SK-N-SH (cell line): ENCODE data around the gene FAM76B. TPM values are rescaled to one million over a fixed set of nuclear protein-coding genes. Genes with fewer than 3 reads are reported as not detected.

Source experiments
- CTCF ChIA-PET: fragments of 300-600, 350-600 bp; formaldehyde crosslinking; extraction: SDS; loops from one replicate; lab custom pipeline; 2021; lab: Yijun Ruan, JAX
- POLR2A ChIA-PET: fragments of 350-600 bp; sonication (Branson Sonifier 250); formaldehyde crosslinking; extraction: SDS; loops from one replicate; lab custom pipeline; 2020; ENCODE audit warnings: antibody characterized with exemption, inconsistent platforms; lab: Yijun Ruan, JAX
- DNase-seq: peaks from one replicate; pipeline ENCODE4 v3.0.0; 2012
- H2AFZ ChIP-seq: fragments of 200-600 bp; sonication (generic); 2 replicates; pipeline ENCODE4 v1.8.1; 2016; ENCODE audit warnings: antibody characterized with exemption, mild to moderate bottlenecking, low read depth
- H3F3A ChIP-seq: fragments of 200-600 bp; sonication (generic); replicated peaks from 2 replicates; pipeline ENCODE3; 2016; ENCODE audit warnings: antibody characterized with exemption, mild to moderate bottlenecking; ENCODE audit not compliant: insufficient read depth
- H3K27ac ChIP-seq, 2 experiments: fragments of 200-500 bp in 1 of 2; fragments of 200-600 bp in 1 of 2; sonication (Bioruptor generic) in 1 of 2; sonication (generic), shearing (Covaris generic) in 1 of 2; 2 replicates each; pipeline versions ENCODE4 v1.5.1 to v1.6.1; 2014 to 2016; ENCODE audit warnings: low read depth in 2 of 2, inconsistent platforms in 1 of 2, low read length in 1 of 2, mild to moderate bottlenecking in 1 of 2, mixed read lengths in 1 of 2
- H3K27me3 ChIP-seq: fragments of 200-600 bp; sonication (generic), shearing (Covaris generic); 2 replicates; pipeline ENCODE4 v1.6.1; 2016; ENCODE audit warnings: mixed run types; ENCODE audit not compliant: insufficient read depth
- H3K36me3 ChIP-seq, 2 experiments: fragments of 200-500 bp in 1 of 2; fragments of 200-600 bp in 1 of 2; sonication (Bioruptor generic) in 1 of 2; sonication (generic) in 1 of 2; replicated peaks in 1 of 2; 2 replicates each; pipeline versions ENCODE3 to v1.5.1; 2014 to 2016; ENCODE audit warnings: low read length in 1 of 2, mild to moderate bottlenecking in 1 of 2; ENCODE audit not compliant: insufficient read depth in 2 of 2, control insufficient read depth in 1 of 2
- H3K4me1 ChIP-seq, 2 experiments: fragments of 200-500 bp in 1 of 2; fragments of 200-600 bp in 1 of 2; sonication (Bioruptor generic) in 1 of 2; sonication (generic), shearing (Covaris generic) in 1 of 2; 2 replicates each; pipeline versions ENCODE4 v1.5.1 to v1.6.1; 2014 to 2016; ENCODE audit warnings: low read depth in 1 of 2, low read length in 1 of 2, mixed run types in 1 of 2; ENCODE audit not compliant: insufficient read depth in 2 of 2, control insufficient read depth in 1 of 2
- H3K4me2 ChIP-seq: fragments of 200-600 bp; sonication (generic), shearing (Covaris generic); 2 replicates; pipeline ENCODE4 v1.6.1; 2017; ENCODE audit warnings: mixed run types
- H3K4me3 ChIP-seq, 2 experiments: fragments of 200-500 bp in 1 of 2; fragments of 200-600 bp in 1 of 2; sonication (Bioruptor generic) in 1 of 2; sonication (generic), shearing (Covaris generic) in 1 of 2; 2 replicates each; pipeline versions ENCODE4 v1.5.1 to v1.8.1; 2014 to 2016; ENCODE audit warnings: low read depth in 2 of 2, inconsistent platforms in 1 of 2, low read length in 1 of 2, mild to moderate bottlenecking in 1 of 2, mixed read lengths in 1 of 2, moderate library complexity in 1 of 2
- H3K79me2 ChIP-seq: fragments of 200-600 bp; sonication (generic); 2 replicates; pipeline ENCODE4 v1.8.1; 2017; ENCODE audit warnings: mild to moderate bottlenecking; ENCODE audit not compliant: insufficient read depth
- H3K9ac ChIP-seq: fragments of 200-600 bp; sonication (generic); 2 replicates; pipeline ENCODE4 v1.6.1; 2017; ENCODE audit warnings: mixed run types
- H3K9me2 ChIP-seq: fragments of 200-600 bp; sonication (generic); 2 replicates; pipeline ENCODE4 v1.6.1; 2017; ENCODE audit warnings: mixed run types
- H3K9me3 ChIP-seq: fragments of 200-600 bp; sonication (generic); 2 replicates; pipeline ENCODE4 v1.6.1; 2017; ENCODE audit warnings: mixed run types, mild to moderate bottlenecking, moderate library complexity
- H4K20me1 ChIP-seq: fragments of 200-600 bp; sonication (generic); 2 replicates; pipeline ENCODE4 v1.6.1; 2017; ENCODE audit warnings: mild to moderate bottlenecking, mixed run types; ENCODE audit not compliant: insufficient read depth
- CHD2 ChIP-seq: fragments of 150-350 bp; IDR thresholded peaks from 2 replicates; pipeline ENCODE4 v1.6.1; 2018; ENCODE audit warnings: low read length; ENCODE audit not compliant: partially characterized antibody
- FOSL2 ChIP-seq: IDR thresholded peaks from 2 replicates; pipeline ENCODE4 v1.4.0; 2012; ENCODE audit warnings: low read depth, mild to moderate bottlenecking, moderate library complexity, borderline replicate concordance
- FOXJ3 ChIP-seq: sonication (generic); formaldehyde crosslinking; IDR thresholded peaks from 2 replicates; pipeline ENCODE4 v1.5.1; 2020; ENCODE audit warnings: mild to moderate bottlenecking, missing genetic modification reagents
- GABPA ChIP-seq: IDR thresholded peaks from 2 replicates; pipeline ENCODE4 v1.4.0; 2012; ENCODE audit warnings: low read depth, mild to moderate bottlenecking
- GATA2 ChIP-seq: sonication (generic); formaldehyde crosslinking; IDR thresholded peaks from 2 replicates; pipeline ENCODE4 v1.5.0; 2020; ENCODE audit warnings: mild to moderate bottlenecking, missing genetic modification reagents
- IRF3 ChIP-seq: fragments of 150-350 bp; IDR thresholded peaks from 2 replicates; pipeline ENCODE4 v1.6.1; 2016; ENCODE audit warnings: mild to moderate bottlenecking, low read depth, low read length
- JUND ChIP-seq: IDR thresholded peaks from 2 replicates; pipeline ENCODE4 v1.4.0; 2012
- MAX ChIP-seq: IDR thresholded peaks from 2 replicates; pipeline ENCODE4 v1.4.0; 2012; ENCODE audit warnings: low read depth
- MEF2A ChIP-seq: IDR thresholded peaks from 2 replicates; pipeline ENCODE4 v1.4.0; 2012; ENCODE audit warnings: low read depth, borderline replicate concordance
- MXI1 ChIP-seq: IDR thresholded peaks from 2 replicates; pipeline ENCODE4 v1.6.1; 2012; ENCODE audit warnings: mild to moderate bottlenecking, low read depth, low read length, improper control_type of control experiment
- NRF1 ChIP-seq: IDR thresholded peaks from 2 replicates; pipeline ENCODE4 v1.6.1; 2012; ENCODE audit warnings: low read depth, mild to moderate bottlenecking, low read length
- RAD21 ChIP-seq: IDR thresholded peaks from 2 replicates; pipeline ENCODE4 v1.6.1; 2012; ENCODE audit warnings: mild to moderate bottlenecking, low read length
- RXRA ChIP-seq: IDR thresholded peaks from 2 replicates; pipeline ENCODE4 v1.4.0; 2012; ENCODE audit warnings: low read depth, mild to moderate bottlenecking, borderline replicate concordance
- SIN3A ChIP-seq: IDR thresholded peaks from 2 replicates; pipeline ENCODE4 v1.6.1; 2012; ENCODE audit warnings: low read depth, mild to moderate bottlenecking, low read length, moderate library complexity, borderline replicate concordance
- TEAD4 ChIP-seq: IDR thresholded peaks from 2 replicates; pipeline ENCODE4 v1.4.0; 2012; ENCODE audit warnings: mild to moderate bottlenecking, borderline replicate concordance; ENCODE audit not compliant: insufficient read depth
- YY1 ChIP-seq: IDR thresholded peaks from 2 replicates; pipeline ENCODE4 v1.4.0; 2012; ENCODE audit warnings: low read depth, mild to moderate bottlenecking
- WGBS: methylation state at CpG from one replicate; pipeline ENCODE4 v1.1.6; 2017; ENCODE audit warnings: low lambda C conversion rate; 5-methylcytosine and 5-hydroxymethylcytosine counted together
- polyA plus RNA-seq, 3 experiments: library from polyadenylated mRNA; depleted of rRNA; stranded (reverse); fragments of >200 nt; gene quantifications; 2 replicates each; pipeline ENCODE4 v1.2.3, GENCODE V29; 2012
- TF ChIP-seq, protein P1 (sequence below): IDR thresholded peaks from 2 replicates; pipeline ENCODE4; 2012
- TF ChIP-seq, protein P2 (sequence below): fragments of 200-600 bp; sonication (generic); IDR thresholded peaks from 2 replicates; pipeline ENCODE4 v1.6.1; 2017; ENCODE audit warnings: antibody characterized with exemption, mild to moderate bottlenecking, moderate library complexity

The FAM76B gene
- polyA plus RNA-seq, 1 of the 3 experiments (the other 2 are of a cell fraction): 15.4 TPM

DNA sequence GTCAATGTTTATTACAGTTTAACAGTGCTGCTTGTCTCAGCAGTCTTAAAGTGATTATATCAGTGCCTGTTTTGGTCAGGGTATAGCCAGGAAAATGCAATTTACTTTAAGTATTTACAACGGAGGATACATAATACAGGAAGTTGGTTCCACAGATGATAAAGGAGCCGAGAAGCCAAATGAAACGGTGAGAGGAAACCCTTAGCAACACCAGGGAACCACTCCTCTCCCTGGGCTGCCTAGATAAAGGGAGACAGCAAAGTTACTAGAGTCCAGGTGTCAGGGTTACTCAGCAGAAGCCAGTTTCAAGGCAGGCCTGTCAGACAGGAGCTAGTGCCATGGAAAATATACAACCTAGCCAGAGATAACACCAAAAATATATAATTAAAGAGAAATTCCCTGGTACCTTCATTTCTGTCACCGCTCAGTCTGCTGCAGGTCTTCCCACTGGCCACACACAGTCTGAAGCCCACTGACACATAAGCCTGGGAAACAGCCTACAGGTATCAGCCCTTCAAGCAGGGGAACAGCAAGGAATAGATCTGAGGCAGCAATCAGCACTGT is 55.5 kb downstream of the FAM76B start (continued):
- TF ChIP-seq, protein P1, sequence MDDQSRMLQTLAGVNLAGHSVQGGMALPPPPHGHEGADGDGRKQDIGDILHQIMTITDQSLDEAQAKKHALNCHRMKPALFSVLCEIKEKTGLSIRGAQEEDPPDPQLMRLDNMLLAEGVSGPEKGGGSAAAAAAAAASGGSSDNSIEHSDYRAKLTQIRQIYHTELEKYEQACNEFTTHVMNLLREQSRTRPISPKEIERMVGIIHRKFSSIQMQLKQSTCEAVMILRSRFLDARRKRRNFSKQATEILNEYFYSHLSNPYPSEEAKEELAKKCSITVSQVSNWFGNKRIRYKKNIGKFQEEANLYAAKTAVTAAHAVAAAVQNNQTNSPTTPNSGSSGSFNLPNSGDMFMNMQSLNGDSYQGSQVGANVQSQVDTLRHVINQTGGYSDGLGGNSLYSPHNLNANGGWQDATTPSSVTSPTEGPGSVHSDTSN: no peak
- no peak for TF ChIP-seq RXRA
- no peak for TF ChIP-seq CHD2
- no peak for TF ChIP-seq MAX

DNA sequence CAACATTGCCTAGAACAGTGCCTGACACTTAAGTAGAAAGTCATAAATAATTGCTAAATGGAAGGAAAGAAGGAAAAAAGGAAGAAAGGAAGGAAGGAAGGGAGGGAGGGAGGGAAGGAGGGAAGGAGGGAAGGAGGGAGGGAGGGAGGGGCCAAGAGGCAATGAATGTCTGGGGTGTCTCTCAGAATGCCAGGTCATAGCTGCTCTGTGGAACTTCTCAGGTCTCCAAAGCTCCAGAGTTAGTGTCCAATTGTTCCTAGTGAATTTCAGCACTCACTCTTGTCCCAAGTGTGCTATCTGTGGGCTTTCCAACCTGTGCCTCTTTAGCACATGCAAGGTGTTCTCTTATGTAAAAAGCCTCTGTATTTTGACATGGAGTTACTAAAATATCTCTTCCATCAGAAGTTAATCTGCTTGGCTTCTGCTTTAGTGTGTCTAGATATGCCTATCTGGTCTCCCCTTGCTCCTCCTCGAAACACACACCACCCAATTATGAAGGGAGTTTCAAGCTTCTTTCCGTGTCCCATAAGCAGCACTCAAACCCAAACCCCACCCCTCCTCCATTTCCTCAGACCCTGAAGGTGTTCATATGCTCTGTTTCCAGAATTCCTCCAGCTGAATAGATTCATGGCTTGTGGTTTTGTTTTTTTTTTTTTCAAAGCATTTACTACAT is 56.5 kb downstream of the FAM76B start:
- no peaks in the 10 kb centered on the region for H3K9me2 ChIP-seq
- no peaks in the 10 kb centered on the region for H3K79me2 ChIP-seq
- no peaks in the 10 kb centered on the region for H3F3A ChIP-seq
- no peak overlapping the region for H3K4me3 ChIP-seq
- no peak overlapping the region for H3K9ac ChIP-seq
- peaks cover 0 to 3% of the 10 kb centered on the region in 2 experiments; a peak in 1 of 4 replicates for H3K4me1 ChIP-seq
- 0 out of 2 replicates have a peak, but pooled peaks cover 9% of the 10 kb centered on the region for H3K27me3 ChIP-seq
- no peak overlapping the region for H3K27ac ChIP-seq
- H3K4me2 ChIP-seq: no peak overlapping the region
- WGBS: 48% methylated on average over 2 of the region's 2 CpGs
- POLR2A ChIA-PET: no interaction called here
- TF ChIP-seq, protein P2, sequence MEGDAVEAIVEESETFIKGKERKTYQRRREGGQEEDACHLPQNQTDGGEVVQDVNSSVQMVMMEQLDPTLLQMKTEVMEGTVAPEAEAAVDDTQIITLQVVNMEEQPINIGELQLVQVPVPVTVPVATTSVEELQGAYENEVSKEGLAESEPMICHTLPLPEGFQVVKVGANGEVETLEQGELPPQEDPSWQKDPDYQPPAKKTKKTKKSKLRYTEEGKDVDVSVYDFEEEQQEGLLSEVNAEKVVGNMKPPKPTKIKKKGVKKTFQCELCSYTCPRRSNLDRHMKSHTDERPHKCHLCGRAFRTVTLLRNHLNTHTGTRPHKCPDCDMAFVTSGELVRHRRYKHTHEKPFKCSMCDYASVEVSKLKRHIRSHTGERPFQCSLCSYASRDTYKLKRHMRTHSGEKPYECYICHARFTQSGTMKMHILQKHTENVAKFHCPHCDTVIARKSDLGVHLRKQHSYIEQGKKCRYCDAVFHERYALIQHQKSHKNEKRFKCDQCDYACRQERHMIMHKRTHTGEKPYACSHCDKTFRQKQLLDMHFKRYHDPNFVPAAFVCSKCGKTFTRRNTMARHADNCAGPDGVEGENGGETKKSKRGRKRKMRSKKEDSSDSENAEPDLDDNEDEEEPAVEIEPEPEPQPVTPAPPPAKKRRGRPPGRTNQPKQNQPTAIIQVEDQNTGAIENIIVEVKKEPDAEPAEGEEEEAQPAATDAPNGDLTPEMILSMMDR: no peak
- TF ChIP-seq FOXJ3 (CRISPR knock-in tag) (no peak), SIN3A (no peak)
- TF ChIP-seq, all 33 proteins: peak for 0
- Histone ChIP-seq H3K36me3 (no peaks in the 10 kb centered on the region), H3K9me3 (no peaks in the 10 kb centered on the region), H4K20me1 (no peaks in the 10 kb centered on the region), H2AFZ (no peak overlapping the region)
- no peak for DNase-seq
- CTCF ChIA-PET: interaction anchor here (0.6 to 1.4 kb wide), 5 partner anchors 8 to 27 kb away, joined by 3 to 4 read pairs (median 3); no protein-coding TSS in a partner anchor

- H4K20me1 ChIP-seq: no peaks in the 10 kb centered on the region
- H3K9ac ChIP-seq: no peak overlapping the region
- H3F3A ChIP-seq: no peaks in the 10 kb centered on the region
- no peak overlapping the region for H3K4me3 ChIP-seq
- WGBS: 46% methylated on average over 6 of the region's 6 CpGs
- no peak for DNase-seq
- no peak overlapping the region for H2AFZ ChIP-seq
- no peaks in the 10 kb centered on the region for H3K27me3 ChIP-seq
- no peak overlapping the region for H3K4me2 ChIP-seq
- ChIA-PET CTCF (interaction anchor here (0.7 to 0.9 kb wide), 2 partner anchors 10 to 15 kb away, joined by 3 to 5 read pairs; no protein-coding TSS in a partner anchor), POLR2A (no interaction called here)
- no peaks in the 10 kb centered on the region for H3K9me3 ChIP-seq
- no peaks in the 10 kb centered on the region for H3K79me2 ChIP-seq
- H3K4me1 ChIP-seq: no peaks in the 10 kb centered on the region; a peak in 1 of 4 replicates
- no peaks in the 10 kb centered on the region for H3K36me3 ChIP-seq
- no peaks in the 10 kb centered on the region for H3K9me2 ChIP-seq
- no peak overlapping the region for H3K27ac ChIP-seq
- TF ChIP-seq MEF2A (no peak), YY1 (no peak), IRF3 (no peak), MAX (no peak), GABPA (no peak), FOSL2 (no peak), NRF1 (no peak), JUND (no peak), MXI1 (no peak), GATA2 (CRISPR knock-in tag) (no peak), TEAD4 (no peak), RAD21 (no peak)
- TF ChIP-seq, protein P2: no peak
Observed at GRCh38 chr11:95729462-95729861, 60.1 kb downstream of the FAM76B start.
